ENCODE measurements around the gene GSC.
"Not testable (repeated sequence)": the region's sequence is repeated elsewhere in the genome, so short reads cannot be mapped to it uniquely, and the experiment has no call there.

GSC gene

DNA sequence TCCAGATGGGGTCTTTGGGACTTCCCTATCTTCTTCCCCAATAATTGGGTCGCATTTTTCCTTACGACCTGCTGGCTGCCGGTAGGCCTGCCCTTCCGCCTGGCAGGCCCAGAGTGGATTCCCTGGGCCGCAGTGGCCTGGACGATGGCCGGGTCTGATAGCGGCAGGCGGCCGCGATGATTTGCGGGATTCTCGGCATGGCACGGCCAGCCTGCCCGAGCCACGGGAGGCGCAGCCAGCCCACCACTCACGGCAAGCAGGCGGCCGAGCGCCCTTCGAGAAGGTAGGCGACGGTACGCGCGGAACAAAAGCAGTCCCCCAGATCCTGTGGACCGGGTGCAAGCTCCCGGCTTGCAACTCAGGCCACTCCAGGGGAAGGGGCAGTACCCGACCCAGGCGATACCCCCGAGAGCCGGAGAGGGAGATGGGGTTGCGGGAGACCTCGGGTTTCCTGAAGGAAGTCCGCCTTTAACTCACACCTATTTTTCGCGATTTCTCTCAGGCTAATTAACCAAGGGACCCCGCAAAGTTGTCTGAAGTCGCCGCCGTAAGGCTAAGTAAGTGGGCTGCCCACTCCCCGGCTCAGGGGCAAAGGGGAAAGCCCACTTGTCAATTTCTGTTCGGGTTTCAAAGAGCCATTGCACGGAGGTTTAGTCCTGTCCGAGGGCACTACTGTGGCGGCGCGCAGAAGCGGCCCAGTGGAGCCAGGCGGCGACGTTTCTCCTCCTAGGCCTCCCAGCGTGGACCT, 1.4 kb upstream of the GSC start:
- no peak for DNase-seq

GRCh38 chr14:94770815-94771157, 873 bp upstream of the GSC start:
- no peak for DNase-seq

GRCh38 chr14:94770251-94770749, 387 bp upstream of the GSC start:
- DNase-seq, result no peak

DNA sequence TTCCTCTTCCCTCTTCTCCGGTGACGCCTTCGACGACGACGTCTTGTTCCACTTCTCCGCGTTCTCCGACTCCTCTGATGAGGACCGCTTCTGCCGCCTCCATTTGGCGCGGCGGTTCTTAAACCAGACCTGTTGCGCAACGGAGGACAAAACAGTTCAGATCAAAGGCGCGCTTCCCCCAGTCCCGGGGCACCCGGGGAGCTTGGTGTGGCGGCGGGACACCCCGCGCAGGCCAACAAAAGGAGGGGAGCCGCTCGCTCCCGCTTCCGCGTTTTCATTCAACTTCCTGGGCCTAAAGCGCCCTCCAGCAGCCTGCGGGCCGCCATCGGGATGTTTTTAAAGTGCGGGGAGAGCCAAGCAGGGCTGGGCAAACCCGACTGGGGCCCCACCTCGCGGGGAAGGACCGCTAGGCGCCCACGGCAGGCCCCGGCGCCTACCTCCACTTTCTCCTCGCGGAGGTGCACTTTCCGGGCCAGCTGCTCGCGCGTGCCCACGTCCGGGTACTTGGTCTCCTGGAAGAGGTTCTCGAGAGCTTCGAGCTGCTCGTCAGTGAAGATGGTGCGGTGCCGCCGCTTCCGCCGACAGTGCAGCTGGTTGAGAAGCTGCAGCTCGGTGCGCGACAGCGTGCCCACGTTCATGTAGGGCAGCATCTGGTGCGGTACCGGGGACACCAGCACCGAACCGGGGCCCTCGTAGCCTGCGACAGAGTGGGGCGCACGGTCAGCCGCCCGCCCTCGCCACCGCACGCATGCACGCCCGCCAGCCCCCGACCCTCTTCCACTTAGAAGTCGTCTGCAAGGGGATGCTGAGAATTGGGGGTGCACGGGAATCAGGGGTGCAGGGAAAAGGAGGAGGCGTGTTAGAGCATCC, 1.2 kb downstream of the GSC start:
- DNase-seq, result no peak

GRCh38 chr14:94768141-94768520, 1.8 kb downstream of the GSC start:
- DNase-seq, result no peak

DNA sequence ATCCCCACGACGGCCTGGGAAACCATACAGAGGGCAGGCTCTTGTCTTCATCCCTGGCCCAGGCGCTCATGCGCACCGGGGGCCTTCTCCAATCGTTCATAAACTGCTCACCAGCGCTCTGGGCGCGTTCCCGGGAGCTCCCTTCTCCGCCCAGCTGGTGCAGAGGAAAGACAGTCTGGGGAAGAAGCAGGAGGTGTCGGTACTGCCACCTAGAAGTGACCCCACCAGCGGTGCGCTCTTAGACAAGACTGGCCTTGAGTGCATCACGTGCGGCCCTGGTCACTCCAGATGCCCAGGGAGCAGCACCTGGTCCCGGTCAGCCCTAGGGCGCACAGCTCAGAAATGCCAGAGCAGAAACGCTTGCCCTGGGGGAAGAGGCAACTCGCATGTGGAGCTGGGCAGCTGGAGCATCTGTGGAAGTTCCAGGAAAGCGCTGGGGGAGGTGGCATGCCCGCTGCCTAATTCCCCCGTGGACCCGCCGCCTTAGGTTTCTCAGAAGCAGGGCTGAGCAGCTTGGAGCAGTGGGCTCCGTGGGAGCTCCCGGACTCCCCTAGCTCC, 2.5 kb downstream of the GSC start:
- DNase-seq, result no peak

- no peak for DNase-seq
Measured at GRCh38 chr14:94764573-94764972, 5.3 kb downstream of the GSC start.

DNA sequence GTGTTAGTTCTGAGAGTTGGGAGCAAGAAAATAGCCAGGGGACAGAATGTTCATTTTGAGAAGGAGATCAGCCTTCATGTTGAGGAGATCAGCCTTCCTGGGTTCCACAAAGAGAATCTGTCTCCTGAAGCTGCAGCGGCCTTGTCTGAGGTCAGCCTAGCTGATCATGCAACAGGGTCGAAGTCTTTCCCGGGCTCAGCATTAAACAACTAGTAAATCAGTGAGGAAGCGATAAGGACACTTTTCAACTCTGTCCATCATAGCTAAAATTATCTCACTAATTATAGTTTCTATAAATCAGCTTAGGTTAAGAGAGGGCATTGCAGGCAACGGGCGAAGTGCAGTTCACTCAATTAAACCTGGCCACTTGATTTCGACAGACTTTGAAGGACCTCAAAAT, 7.5 kb downstream of the GSC start:
- DNase-seq, result no peak

DNA sequence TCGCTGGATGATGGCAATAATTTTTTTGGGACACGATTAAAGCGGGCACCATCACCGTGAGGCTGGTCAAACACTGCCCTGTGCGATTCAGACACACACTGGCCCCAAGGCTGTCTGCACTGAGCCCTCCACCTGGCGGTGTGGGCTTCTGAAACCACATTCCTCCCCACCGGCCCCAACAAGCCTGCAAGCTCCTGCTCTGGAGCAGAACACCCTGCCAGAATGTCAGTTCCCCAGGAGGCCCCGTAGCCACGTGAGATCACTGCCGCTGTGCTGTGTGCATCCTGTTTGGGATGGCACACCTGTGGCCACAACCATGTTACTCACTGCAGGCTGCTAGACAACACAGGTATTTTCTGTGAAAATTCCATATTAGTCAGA, 7.9 kb downstream of the GSC start:
- DNase-seq, result no peak

DNA sequence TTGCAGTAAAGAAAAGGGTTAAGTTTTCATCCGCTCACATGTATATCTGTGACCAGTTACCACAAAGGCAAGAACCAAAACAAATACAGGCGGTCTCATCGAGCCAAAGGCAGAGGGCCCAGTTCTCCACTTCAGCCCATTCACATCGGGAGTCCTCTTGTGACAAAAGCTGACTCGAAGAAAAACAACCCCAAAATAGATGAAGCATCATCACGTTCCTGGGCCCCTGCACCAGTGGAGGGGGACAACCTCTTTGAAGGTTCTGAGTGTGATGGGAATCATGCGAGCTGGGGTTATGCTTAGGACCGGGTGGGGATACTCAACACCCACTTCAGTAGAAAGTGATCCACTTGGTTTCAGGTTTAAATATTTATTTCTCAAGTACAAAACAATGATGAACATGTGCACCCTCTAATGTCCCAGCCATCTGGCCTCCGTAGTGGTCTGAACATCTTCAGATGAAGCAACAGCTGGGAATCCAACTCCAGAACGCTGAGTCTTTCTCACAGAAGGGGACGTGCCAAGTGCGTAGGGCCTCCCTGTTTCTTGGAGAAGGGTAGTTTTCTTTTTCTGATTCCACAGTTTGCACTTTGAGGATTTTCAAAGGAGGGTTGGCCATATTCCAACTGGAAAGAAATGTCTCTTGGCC, 8.4 kb downstream of the GSC start:
- no peak for DNase-seq

DNA sequence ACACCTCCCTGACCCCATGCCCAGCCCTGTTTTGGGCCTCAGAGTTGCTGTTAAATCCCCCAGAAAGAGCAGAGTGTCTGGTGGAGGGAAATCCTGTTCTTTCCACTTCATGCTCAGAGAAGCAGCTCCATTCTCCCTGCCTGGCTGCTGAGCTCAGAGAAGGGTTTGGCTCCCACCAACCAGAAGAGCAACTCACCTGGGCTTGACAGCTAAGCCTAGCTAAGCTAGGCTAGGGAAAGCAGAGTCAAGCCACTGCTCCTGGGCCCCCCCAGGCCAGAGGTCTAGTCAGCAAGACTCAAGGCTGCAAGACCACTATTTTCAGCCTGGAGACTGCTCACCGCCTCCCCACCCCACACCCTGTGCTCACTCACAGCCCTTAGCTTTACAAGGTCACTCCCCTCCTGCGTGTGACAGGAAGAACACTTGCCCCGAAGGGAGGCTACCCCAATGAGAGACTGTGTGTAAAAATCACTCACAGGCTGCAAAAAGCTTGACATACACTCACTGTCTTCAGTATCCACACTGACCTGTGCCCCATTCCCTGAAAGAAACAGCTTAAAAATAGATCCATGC, 13.5 kb downstream of the GSC start:
- DNase-seq, result no peak

GRCh38 chr14:94754391-94754942, 15.4 kb downstream of the GSC start:
- DNase-seq, result no peak

DNA sequence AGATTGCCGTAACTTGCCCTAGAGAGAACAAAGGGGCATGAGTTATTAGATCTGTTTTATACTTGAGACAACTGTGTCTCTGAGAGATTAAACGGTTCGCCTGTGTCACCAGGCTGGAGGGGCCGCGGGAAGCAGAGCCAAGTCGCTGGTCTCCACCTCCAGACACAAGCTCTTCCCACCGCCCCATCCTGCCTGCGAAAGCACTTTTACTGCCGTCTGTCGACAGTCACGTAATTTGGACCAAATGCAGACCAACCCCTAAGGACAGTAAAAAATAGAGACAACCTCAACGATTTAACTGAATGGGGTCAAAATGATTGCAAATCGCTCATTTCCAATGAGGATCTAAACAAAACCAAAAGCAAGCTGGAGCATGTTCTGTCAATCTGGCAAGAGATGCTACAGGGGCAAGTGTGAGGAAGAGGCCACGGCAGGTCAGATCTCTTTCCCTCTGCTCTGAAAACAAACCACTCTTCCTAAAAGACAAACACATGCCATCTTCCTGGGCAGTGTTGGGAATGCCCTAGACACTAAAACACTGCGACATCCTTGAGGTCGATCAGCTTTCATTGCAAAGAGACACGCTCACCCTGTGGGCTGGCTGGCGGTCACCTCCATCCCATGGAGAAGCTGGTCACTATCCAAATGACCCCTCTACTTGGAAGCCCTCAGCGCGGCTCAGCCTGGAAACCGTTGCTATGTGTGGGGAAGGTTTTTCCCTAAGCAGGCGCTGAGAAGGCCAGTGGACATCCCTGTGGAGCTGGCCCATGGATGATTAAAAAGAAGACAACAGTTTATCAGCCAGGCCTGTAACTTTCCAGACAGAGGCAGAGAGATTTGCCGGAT, 17.1 kb downstream of the GSC start:
- DNase-seq, result no peak

DNA sequence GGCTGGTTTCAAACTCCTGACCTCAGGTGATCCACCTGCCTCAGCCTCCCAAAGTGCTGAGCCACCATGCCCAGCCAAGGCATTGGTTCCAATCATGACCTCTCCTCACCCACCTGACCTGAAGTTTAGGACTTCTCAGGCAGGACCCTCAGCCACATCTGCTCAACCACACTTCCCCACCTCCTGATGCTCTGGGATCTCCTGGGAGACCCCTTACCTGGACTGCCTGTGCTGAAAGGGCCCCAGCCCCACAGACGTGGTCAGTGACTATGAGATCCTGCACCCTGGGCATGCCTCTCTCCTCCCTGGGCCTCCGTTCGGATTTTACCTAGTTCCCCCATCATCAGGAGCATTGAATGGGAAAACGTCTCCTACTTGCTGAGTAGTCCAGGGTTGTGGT, 18.0 kb downstream of the GSC start:
- DNase-seq, result no peak

GRCh38 chr14:94751321-94751720, 18.6 kb downstream of the GSC start:
- no peak for DNase-seq

DNA sequence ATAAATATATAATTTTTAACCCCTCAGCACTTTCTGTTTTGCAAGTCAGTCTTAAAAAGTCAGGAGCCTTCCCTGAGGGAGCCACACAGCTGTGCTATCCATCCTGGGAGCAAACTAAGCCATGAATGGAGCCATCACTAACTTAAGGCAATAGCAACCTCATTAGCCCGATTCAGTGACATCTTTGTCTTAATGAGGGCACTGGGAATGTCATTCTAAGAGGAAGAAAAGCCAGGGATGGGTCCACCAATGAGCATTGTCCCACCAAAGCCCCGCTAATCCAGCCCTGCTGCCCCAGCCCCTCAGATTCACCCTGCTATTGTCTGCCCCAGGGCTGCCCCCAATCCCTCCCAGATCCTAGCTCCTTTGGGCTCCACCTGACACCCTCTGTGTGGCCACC, 19.5 kb downstream of the GSC start:
- DNase-seq, result no peak

GRCh38 chr14:94748667-94749347, 21.1 kb downstream of the GSC start:
- DNase-seq, result no peak

DNA sequence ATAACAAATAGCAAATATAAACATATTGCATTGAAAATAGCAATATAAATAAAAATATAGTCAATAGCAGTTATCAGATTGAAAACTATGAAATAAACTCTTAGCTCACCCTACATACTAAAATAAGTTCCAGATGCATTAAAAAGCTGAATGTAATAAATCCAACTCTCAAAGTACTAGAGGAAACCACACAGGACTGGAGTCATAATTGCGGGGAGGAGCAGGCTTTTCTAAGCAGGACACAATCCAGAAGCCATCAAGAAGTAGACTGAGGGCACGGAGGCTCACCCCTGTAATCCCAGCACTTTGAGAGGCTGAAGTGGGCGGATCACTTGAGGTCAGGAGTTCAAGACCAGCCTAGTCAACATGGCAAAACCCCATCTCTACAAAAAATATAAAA, 22.2 kb downstream of the GSC start:
- no peak for DNase-seq

- DNase-seq, result not testable (repeated sequence)
Measured at GRCh38 chr14:94747153-94747552, 22.8 kb downstream of the GSC start.

- DNase-seq, result no peak
Measured at GRCh38 chr14:94746131-94746530, 23.8 kb downstream of the GSC start.

GRCh38 chr14:94738751-94739150, 31.2 kb downstream of the GSC start:
- no peak for DNase-seq

Data from CD4-positive, alpha-beta T cell treated with Interleukin-4 for 4 hours (primary cell).